Adrenal gland (tissue), 12 donors: Measurements from ENCODE around the gene UBAP1L. TPM values are rescaled to one million over a fixed set of nuclear protein-coding genes. Genes with fewer than 3 reads are reported as not detected.

Source experiments
- DNase-seq, 7 donors: peaks; one replicate each; pipeline ENCODE4 v3.0.0-alpha.2; 2019 to 2020
- H3K27ac ChIP-seq, 5 donors: fragments of 200-600 bp; sonication (generic) in 4 of 5; 1 replicate in 3 of 5; 2 replicates in 2 of 5; pipeline versions ENCODE4 v1.5.1 to v1.8.0; 2016 to 2020; ENCODE audit warnings: mild to moderate bottlenecking in 1 of 5
- H3K27me3 ChIP-seq: fragments of 200-600 bp; 2 replicates; pipeline ENCODE4 v1.8.0; 2021
- H3K36me3 ChIP-seq, 2 donors: fragments of 200-600 bp; replicated peaks in 1 of 2; 1 replicate in 1 of 2; 2 replicates in 1 of 2; pipeline versions ENCODE4 v1.5.1 to v1.8.0; 2018 to 2022
- H3K4me1 ChIP-seq, 2 donors: fragments of 200-600 bp; replicated peaks in 1 of 2; 1 replicate in 1 of 2; 2 replicates in 1 of 2; pipeline versions ENCODE4 v1.5.1 to v1.8.0; 2018 to 2021
- H3K4me3 ChIP-seq, 4 donors: fragments of 200-600 bp; sonication (generic) in 3 of 4; one replicate each; pipeline ENCODE4 v1.5.1; 2016 to 2018
- H3K9me3 ChIP-seq, 3 donors: fragments of 200-600 bp; sonication (generic) in 1 of 3; replicated peaks in 1 of 3; 1 replicate in 2 of 3; 2 replicates in 1 of 3; pipeline versions ENCODE4 v1.5.1 to v1.8.0; 2016 to 2021
- CTCF ChIP-seq, 6 experiments: fragments of 450-650 bp in 4 of 6; fragments of 200-600 bp in 2 of 6; sonication (generic) in 1 of 6; IDR thresholded peaks; 1 replicate in 5 of 6; 2 replicates in 1 of 6; pipeline versions ENCODE4 v1.5.1 to v1.8.0; 2016 to 2021; ENCODE audit warnings: antibody characterized with exemption in 6 of 6, mild to moderate bottlenecking in 2 of 6, moderate library complexity in 1 of 6
- POLR2A ChIP-seq, 2 donors: fragments of 450-650 bp; IDR thresholded peaks; one replicate each; pipeline ENCODE4 v1.6.1; 2017; ENCODE audit warnings: antibody characterized with exemption in 2 of 2, mild to moderate bottlenecking in 2 of 2, moderate library complexity in 1 of 2
- WGBS, 4 donors: extraction: QIAGEN DNeasy Blood & Tissue Kit in 2 of 4; methylation state at CpG; one replicate each; pipeline versions ENCODE4 v1.1.5 to v1.1.7; 2013 to 2017; 5-methylcytosine and 5-hydroxymethylcytosine counted together
- intact Hi-C, 2 donors: fragments of 100-400 bp; cut with DNase I; formaldehyde crosslinking; loops; one replicate each; pipeline versions ENCODE4 v1.14.1 to v1.15.0; 2022 to 2023
- polyA plus RNA-seq, 3 donors: library from polyadenylated mRNA; stranded (reverse); fragments of 200-250 nt in 2 of 3; fragments of 350-450 nt in 1 of 3; fragmentation: Illumina TruSeq in 1 of 3; extraction: RNeasy Lipid Tissue Mini Kit (QIAGEN cat#74804) in 1 of 3; gene quantifications; one replicate each; pipeline ENCODE4 v1.2.3, GENCODE V29; 2013 to 2014
- total RNA-seq, 9 donors: library from RNA; depleted of rRNA in 4 of 9; stranded (reverse); fragments of >200 nt in 4 of 9; fragments of 120-200 nt in 1 of 9; fragmentation: NEBNext Ultra II Directional in 1 of 9; extraction: Animal tissue kit (Norgen Biotek cat#: 25700) in 1 of 9; gene quantifications; one replicate each; pipeline versions ENCODE4 v1.1.0 to v1.2.4, GENCODE V29; 2013 to 2023
- donor health status: healthy with polysubstance abuse.
- donor health status: Bipolar disorder and iron deficiency.
- donor health status: DM: yes; HTN: yes; CAD: no.
- donor health status: DM: no; HTN: no; CAD: no.
- donor health status: DM: no; HTN: no; CAD: no.
- donor health status: DM: yes; HTN: yes; CAD: no.

UBAP1L gene
- total and polyA plus RNA-seq, 12 donors, result 0.48 to 34.9 (median 2.9) TPM

- no peaks in the 10 kb centered on the region for H3K9me3 ChIP-seq
- peaks cover 0 to 81% of the 10 kb centered on the region in 2 donors for H3K36me3 ChIP-seq
- 82 to 89% (median 84%) methylated on average over 5 of the region's 5 CpGs for WGBS, 4 donors
- intact Hi-C loops, result no loop called here
- no peak for DNase-seq
- no peak overlapping the region for H3K27ac ChIP-seq
- no peaks in the 10 kb centered on the region for H3K4me1 ChIP-seq
- no peak for TF ChIP-seq POLR2A (IDR thresholded peaks at IDR 0.05)
- TF ChIP-seq CTCF (IDR thresholded peaks at IDR 0.05), result no peak
- H3K4me3 ChIP-seq, result no peak overlapping the region
- no peaks in the 10 kb centered on the region for H3K27me3 ChIP-seq
Measured at GRCh38 chr15:65115542-65115941, 542 bp upstream of the UBAP1L start.

GRCh38 chr15:65110676-65111292 is 4.2 kb downstream of the UBAP1L start:
- peak overlapping the region in 1 of 5 donors; percentile 5 for H3K27ac ChIP-seq
- H3K4me3 ChIP-seq, result no peak overlapping the region
- H3K4me1 ChIP-seq, result no peaks in the 10 kb centered on the region
- H3K36me3 ChIP-seq, result peaks cover 0 to 46% of the 10 kb centered on the region in 2 donors
- peak in 1 of 7 donors; percentile 27 for DNase-seq
- H3K27me3 ChIP-seq, result no peaks in the 10 kb centered on the region
- 47 to 66% (median 64%) methylated on average over 3 of the region's 3 CpGs for whole genome bisulfite sequencing, 4 donors
- H3K9me3 ChIP-seq, result no peaks in the 10 kb centered on the region
- no peak for TF ChIP-seq POLR2A (IDR thresholded peaks at IDR 0.05)
- intact Hi-C loops, result no loop called here

- WGBS, 4 donors, result 81 to 87% (median 85%) methylated on average over 2 to 6 of the region's 6 CpGs
- peak in 1 of 7 donors; percentile 24 for DNase-seq
Measured at GRCh38 chr15:65106011-65106590, 8.9 kb downstream of the UBAP1L start.

GRCh38 chr15:65105038-65105437 is 10.0 kb downstream of the UBAP1L start:
- intact Hi-C loops, result loop anchor here in 1 of 2 donors (10.0 kb wide), 1 partner anchor 50 kb away; no protein-coding TSS in a partner anchor
- H3K4me1 ChIP-seq, result no peaks in the 10 kb centered on the region
- H3K36me3 ChIP-seq, result peaks cover 0 to 11% of the 10 kb centered on the region in 2 donors
- H3K4me3 ChIP-seq, result no peak overlapping the region
- DNase-seq, result peak in 1 of 7 donors; percentile 24
- no peak overlapping the region for H3K27ac ChIP-seq
- WGBS, 4 donors, result 90 to 94% (median 93%) methylated on average over 4 to 5 of the region's 5 CpGs
- TF ChIP-seq POLR2A (IDR thresholded peaks at IDR 0.05), result no peak
- TF ChIP-seq CTCF (IDR thresholded peaks at IDR 0.05), result no peak
- H3K27me3 ChIP-seq, result no peaks in the 10 kb centered on the region
- no peaks in the 10 kb centered on the region for H3K9me3 ChIP-seq

More at GRCh38 chr15:65106011-65106590, 8.9 kb downstream of the UBAP1L start:
- no peaks in the 10 kb centered on the region for H3K9me3 ChIP-seq
- TF ChIP-seq POLR2A (IDR thresholded peaks at IDR 0.05) (no peak), CTCF (IDR thresholded peaks at IDR 0.05) (no peak)
- no peak overlapping the region for H3K4me3 ChIP-seq
- H3K27me3 ChIP-seq, result no peaks in the 10 kb centered on the region
- no peak overlapping the region for H3K27ac ChIP-seq
- intact Hi-C loops, result loop anchor here in 1 of 2 donors (10.0 kb wide), 1 partner anchor 51 kb away; no protein-coding TSS in a partner anchor
- H3K4me1 ChIP-seq, result no peaks in the 10 kb centered on the region
- peaks cover 0 to 11% of the 10 kb centered on the region in 2 donors for H3K36me3 ChIP-seq
